Right renal cortex interstitium (tissue), 3 donors: ENCODE measurements around the gene WHAMM. TPM values are rescaled to one million over a fixed set of nuclear protein-coding genes. Genes with fewer than 3 reads are reported as not detected.
"Not testable (repeated sequence)": the region's sequence is repeated elsewhere in the genome, so short reads cannot be mapped to it uniquely, and the experiment has no call there.

Experiments used
- DNase-seq, 3 donors: peaks; one replicate each; pipeline ENCODE4 v3.0.0-alpha.2; 2013; ENCODE audit warnings: low read depth in 3 of 3, low spot score in 2 of 3
- polyA plus RNA-seq, 3 donors: library from polyadenylated mRNA; unstranded; fragments of 120-200 nt; gene quantifications; one replicate each; pipeline ENCODE4 v1.2.1, GENCODE V29; 2013; ENCODE audit not compliant: insufficient read length in 3 of 3

The WHAMM gene
- polyA plus RNA-seq, 3 donors = 11.5 to 14.0 (median 12.5) TPM

DNA sequence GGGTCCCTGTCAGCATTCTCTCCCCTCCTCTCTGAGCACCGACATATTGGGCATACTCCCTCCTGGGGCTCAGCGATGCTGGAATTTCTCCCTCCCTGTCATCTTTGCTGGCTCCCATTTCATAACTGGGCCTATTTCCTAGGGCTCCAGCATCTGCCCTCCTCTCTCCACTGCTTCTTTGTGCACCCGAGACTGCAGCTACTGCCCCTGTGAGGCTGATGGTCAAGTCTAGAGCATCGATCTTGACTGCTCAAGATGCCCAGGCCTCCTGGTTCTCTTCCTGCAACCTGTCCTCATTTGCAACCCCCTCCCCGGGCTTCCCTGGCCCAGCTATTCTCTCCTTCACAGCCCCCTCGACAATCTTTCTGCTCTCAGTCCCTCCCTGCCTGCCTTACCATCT is 53.5 kb downstream of the WHAMM start:
- no peak for DNase-seq

DNA sequence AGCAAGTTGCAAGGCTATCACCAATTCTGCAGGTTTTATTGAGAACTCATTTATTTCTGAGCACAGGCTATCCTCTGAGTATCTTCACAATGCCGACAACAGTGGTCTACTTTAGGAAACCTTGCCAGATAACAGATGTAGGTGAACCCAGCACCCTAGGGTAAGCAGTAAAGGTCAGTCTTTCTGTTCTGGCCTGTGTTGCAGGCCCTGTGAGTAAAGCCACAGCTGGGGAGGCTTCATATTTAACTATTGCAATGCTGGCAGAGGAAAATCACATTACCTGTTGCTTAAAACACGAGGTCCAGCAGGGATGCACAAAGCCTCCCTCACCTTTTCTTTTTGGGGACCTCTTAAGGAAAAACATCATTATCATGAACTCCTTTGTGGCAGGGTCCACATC is 55.5 kb downstream of the WHAMM start:
- no peak for DNase-seq

DNA sequence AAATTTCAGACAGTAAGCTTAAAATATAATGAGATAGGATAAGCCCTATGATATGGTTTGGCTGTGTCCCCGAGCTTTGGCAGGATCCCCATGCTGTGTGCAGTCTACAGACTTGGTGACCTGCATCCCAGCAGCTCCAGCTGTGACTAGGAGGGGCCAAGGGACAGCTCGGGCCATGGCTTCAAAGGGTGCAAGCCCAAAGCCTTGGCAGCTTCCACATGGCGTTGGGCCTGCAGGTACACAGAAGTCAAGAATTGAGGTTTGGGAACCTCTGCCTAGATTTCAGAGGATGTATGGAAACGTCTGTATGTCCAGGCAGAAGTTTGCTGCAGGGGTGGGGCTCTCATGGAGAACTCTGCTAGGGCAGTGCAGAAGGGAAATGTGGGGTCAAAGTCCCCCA is 56.2 kb downstream of the WHAMM start:
- DNase-seq = not testable (repeated sequence)

DNA sequence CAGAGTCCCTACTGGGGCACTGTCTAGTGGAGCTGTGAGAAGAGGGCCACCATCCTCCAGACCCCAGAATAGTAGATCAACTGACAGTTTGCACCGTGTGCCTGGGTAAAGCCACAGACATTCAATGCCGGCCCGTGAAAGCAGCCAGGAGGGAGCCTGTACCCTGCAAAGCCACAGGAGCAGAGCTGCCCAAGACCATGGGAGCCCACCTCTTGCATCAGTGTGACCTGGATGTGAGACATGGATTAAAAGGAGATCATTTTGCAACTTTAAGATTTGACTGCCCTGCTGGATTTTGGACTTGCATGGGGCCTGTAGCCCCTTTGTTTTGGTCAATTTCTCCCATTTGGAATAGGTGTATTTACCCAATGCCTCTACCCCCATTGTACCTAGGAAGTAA is 56.6 kb downstream of the WHAMM start:
- DNase-seq = not testable (repeated sequence)

DNA sequence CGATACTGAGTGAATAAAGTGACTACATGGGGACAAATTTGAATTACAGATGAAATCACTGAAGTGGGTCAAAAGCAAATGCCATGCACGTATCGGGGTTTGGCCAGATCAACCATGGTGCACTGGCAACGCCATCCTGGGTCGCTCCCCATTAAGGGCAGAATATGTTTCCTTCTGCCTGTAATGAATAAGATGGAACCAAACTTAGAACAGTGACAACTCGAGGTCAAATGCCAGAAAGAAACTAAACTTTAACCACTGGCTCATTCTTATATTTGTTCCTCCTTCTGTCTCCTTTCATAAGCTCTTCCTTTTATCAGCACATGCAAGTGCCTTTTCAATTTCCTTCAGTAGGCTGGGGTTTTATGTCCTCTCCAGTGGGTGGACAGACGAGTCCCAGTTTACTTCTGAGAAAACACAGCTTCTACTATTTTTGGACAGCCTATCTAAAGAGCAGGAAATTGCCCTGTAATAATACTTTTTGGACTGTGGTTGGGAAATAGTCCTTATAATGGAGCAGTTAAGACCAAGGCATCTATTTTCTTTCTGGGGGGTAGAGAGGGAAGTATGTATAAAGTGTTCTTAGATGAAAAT is 61.4 kb downstream of the WHAMM start:
- no peak for DNase-seq

- DNase-seq = no peak
Observed at GRCh38 chr15:82871358-82871757, 61.9 kb downstream of the WHAMM start.

- no peak for DNase-seq
Observed at GRCh38 chr15:82871832-82872484, 62.5 kb downstream of the WHAMM start.

- no peak for DNase-seq
Observed at GRCh38 chr15:82873000-82873680, 63.7 kb downstream of the WHAMM start.

GRCh38 chr15:82874267-82874666 is 64.8 kb downstream of the WHAMM start:
- no peak for DNase-seq

GRCh38 chr15:82874961-82875360 is 65.5 kb downstream of the WHAMM start:
- DNase-seq = no peak

DNA sequence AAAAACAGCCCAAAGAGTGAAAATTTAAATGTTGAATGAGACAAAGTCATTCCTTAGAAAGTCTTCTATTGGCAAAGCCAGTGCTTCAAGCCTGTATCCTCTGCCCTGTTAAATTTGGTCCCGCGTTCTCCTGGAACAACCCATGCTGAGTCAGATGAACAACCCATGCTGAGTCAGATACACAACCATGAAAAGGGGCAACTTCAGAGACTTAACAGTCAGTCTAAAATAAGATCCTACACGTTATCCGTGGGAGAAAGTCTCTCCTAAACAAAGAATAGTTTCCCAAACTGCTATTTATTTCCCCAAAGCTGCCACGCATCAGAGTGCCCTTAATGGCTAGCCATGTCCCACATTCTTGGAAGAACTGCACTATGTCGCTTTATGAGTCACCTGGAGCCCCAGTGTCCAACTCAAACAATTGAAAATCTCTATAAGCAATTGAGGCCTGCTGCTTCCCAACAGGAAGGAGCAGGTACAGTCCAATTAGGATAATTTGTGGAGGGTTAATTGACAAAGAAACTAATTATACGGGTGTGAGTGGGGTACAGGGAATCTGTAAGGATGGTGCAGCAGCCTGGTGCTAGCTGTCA is 66.1 kb downstream of the WHAMM start:
- DNase-seq = no peak

DNA sequence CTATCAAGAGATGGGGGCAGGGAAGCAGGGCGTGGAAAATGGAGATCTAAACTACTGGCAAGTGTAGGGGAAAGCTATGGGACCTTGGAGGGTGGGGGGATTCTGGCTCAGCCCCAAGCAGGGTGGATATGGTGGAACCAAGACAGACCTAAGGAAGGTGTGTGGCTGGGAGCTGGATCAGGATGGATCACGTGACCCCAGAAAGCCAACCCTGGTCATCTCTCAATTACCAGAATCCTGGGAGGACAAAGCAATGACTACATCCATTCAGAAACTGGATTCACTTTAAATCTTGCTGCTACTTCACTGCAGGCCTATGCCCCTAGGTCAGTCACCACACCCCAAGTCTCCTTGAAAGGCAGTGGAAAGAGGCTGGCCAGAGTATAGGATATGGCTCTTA is 68.4 kb downstream of the WHAMM start:
- no peak for DNase-seq

- DNase-seq = no peak
Observed at GRCh38 chr15:82878325-82878724, 68.9 kb downstream of the WHAMM start.

GRCh38 chr15:82880704-82881103 is 71.3 kb downstream of the WHAMM start:
- no peak for DNase-seq

DNA sequence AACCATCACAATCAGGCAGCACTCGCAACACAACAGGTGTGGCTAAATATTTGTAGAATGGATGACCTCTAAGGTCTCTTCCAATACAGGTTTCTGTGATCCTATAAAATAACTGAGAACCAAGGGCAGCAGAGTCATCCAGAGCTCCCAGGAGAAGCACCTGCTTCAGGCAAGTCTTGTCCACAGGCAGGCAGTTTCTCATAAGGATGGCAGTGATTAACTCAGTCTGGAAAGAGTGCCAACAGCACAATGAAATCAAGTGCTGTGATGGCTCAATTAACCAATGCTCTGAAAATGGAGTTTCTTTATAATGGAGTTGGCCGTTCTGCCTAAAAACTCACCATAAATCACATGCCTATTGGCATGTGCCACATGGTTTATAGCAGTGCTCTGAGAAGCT is 72.3 kb downstream of the WHAMM start:
- no peak for DNase-seq

GRCh38 chr15:82882273-82882928 is 73.0 kb downstream of the WHAMM start:
- no peak for DNase-seq

Other genes starting within 250 kb of the WHAMM start
- 1 to 10 TPM; 2.2 to 3.0 (median 2.5) TPM for gene CPEB1, start 162.3 kb upstream of the WHAMM start, polyA plus RNA-seq
- gene AP3B2, start 99.8 kb upstream of the WHAMM start, polyA plus RNA-seq = 1 to 10 TPM; 1.9 to 2.8 (median 2.1) TPM
- gene FSD2, start 3.6 kb upstream of the WHAMM start, polyA plus RNA-seq = under 1 TPM; 0.10 to 0.21 (median 0.15) TPM
- gene HOMER2, start 143.1 kb downstream of the WHAMM start, polyA plus RNA-seq = 10 to 100 TPM; 28.3 to 29.8 (median 29.3) TPM
- gene RAMAC, start 176.6 kb downstream of the WHAMM start, polyA plus RNA-seq = 10 to 100 TPM; 43.6 to 48.5 (median 46.3) TPM
- gene C15orf40, start 202.0 kb downstream of the WHAMM start, polyA plus RNA-seq = 10 to 100 TPM; 31.7 to 36.5 (median 32.7) TPM